ENCODE results near the gene C19orf44. TPM values are rescaled to one million over a fixed set of nuclear protein-coding genes. Genes with fewer than 3 reads are reported as not detected.
"Not testable (repeated sequence)": the region's sequence is repeated elsewhere in the genome, so short reads cannot be mapped to it uniquely, and the experiment has no call there.

The C19orf44 gene
- total RNA-seq, 1 experiment from 2014 or later = 9.2 TPM

DNA sequence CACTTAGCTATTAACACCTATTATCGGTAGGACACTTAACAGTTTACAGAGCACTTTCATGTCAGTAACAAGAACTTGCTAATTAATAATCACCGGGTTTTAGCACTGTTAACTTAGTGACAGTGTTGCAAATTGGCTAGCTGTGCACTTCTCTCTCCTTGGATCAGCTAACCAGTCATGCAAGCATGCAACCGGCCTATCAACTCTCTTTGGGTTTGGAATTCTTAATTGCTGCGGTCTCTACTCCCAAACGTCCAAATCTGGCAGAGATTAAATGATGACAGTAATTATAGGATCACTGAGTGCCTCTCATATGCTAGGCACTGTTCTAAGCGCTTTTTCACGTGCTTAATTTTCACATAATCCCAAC lies 25.7 kb upstream of the C19orf44 start:
- H3K27ac Mint-ChIP-seq (ENCODE audit: low read depth, unreplicated experiment) = peak overlapping the region; percentile 8
- H3K4me3 Mint-ChIP-seq (ENCODE audit: unreplicated experiment) = peak overlapping the region; percentile 80
- H3K36me3 Mint-ChIP-seq (ENCODE audit: insufficient read depth, unreplicated experiment) = peaks cover 17% of the 10 kb centered on the region
- POLR2A ChIA-PET = interaction anchor here (0.5 to 1.8 kb wide), 10 partner anchors 8 to 700 kb away, joined by 3 to 10 read pairs (median 3); partner anchors contain the start of genes C19orf44 and CALR3
- DNase-seq (ENCODE audit: unreplicated experiment) = no peak
- intact Hi-C loops (cut with micrococcal nuclease) = no loop called here
- H3K4me1 Mint-ChIP-seq (ENCODE audit: insufficient read depth, unreplicated experiment) = peaks cover 11% of the 10 kb centered on the region
- no TSS peak for BruUV-seq (replicated peaks)
- CTCF ChIA-PET = interaction anchor here (0.6 kb wide), 1 partner anchor 26 kb away, joined by 3 read pairs; the partner anchor contains the start of genes C19orf44 and CALR3
- H3K9me3 Mint-ChIP-seq (ENCODE audit: unreplicated experiment) = no peaks in the 10 kb centered on the region
- TF ChIP-seq CTCF (IDR thresholded peaks at IDR 0.05; ENCODE audit: unreplicated experiment) = no peak
- no peaks in the 10 kb centered on the region for H3K27me3 Mint-ChIP-seq (ENCODE audit: insufficient read depth, unreplicated experiment)

DNA sequence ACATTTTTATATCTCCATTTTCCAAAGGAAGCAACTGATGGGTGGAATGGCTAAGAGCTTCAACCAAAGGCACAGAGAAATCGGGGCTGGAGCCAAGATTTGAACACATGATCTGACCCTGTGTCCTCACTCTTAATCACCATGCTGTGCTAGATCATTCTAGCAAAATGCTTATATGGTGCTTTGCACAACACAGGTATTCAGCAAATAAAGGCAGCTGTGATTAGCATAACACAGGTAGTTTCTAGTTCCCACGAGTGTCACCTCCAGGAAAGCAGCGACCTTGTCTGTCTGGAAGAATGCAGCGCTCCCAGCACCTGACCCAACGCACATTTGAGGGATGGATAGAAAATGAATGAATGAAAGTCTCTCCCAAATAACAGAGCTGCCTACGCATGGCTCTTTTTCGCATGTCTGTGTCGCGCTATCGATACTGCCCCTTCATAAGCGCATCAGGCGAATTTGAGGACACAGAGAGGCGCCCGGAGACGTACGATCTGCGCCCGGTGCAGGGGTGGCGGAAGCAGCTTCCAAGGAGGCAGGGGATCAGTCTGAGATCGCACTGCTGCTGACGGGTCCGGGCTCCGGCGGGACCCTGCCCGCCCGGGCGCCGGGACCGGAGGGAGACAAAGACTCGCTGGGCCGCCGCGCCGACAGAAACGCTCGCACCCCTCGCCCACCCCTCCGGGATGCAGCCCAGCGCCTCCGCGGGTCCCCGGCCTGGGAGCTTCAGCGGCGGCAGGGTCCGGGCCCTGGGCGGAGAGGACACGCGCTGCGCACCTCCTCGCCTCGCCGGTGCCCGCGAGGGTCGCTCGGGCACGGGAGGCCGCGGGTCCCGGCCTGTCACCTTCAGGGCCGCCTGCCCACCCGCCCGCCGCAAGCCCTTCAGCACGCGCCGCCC lies 25.0 kb upstream of the C19orf44 start:
- Mint-ChIP-seq H3K4me1 (ENCODE audit: insufficient read depth, unreplicated experiment) (peaks cover 11% of the 10 kb centered on the region), H3K9me3 (ENCODE audit: unreplicated experiment) (no peaks in the 10 kb centered on the region), H3K4me3 (ENCODE audit: unreplicated experiment) (peak overlapping the region; percentile 80), H3K27me3 (ENCODE audit: insufficient read depth, unreplicated experiment) (no peaks in the 10 kb centered on the region), H3K27ac (ENCODE audit: low read depth, unreplicated experiment) (peak overlapping the region; percentile 8), H3K36me3 (ENCODE audit: insufficient read depth, unreplicated experiment) (peaks cover 17% of the 10 kb centered on the region)
- peak; percentile 54 for DNase-seq (ENCODE audit: unreplicated experiment)
- intact Hi-C loops (cut with micrococcal nuclease) = no loop called here
- TF ChIP-seq CTCF (IDR thresholded peaks at IDR 0.05; ENCODE audit: unreplicated experiment) = no peak
- CTCF ChIA-PET = interaction anchor here (0.7 kb wide), 1 partner anchor 424 kb away, joined by 4 read pairs; no protein-coding TSS in a partner anchor
- TSS peak; percentile 39 for BruUV-seq (replicated peaks)
- POLR2A ChIA-PET = interaction anchor here (0.5 to 1.8 kb wide), 11 partner anchors 9 to 699 kb away, joined by 3 to 10 read pairs (median 3); partner anchors contain the start of genes C19orf44 and CALR3

DNA sequence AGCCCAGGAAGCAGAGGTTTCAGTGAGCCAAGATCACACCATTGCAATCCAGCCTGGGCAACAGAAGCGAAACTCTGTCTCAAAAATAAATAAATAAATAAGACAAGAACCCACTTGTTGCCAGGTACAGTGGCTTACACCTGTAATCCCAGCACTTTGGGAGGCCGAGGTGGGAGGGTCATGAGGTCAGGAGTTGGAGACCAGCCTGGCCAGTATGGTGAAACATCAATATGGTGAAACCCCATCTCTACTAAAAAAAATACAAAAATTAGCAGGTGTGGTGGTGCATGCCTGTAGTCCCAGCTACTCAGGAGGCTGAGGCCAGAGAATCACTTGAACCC lies 23.7 kb upstream of the C19orf44 start:
- Mint-ChIP-seq H3K4me3 (ENCODE audit: unreplicated experiment) (peak overlapping the region; percentile 80), H3K4me1 (ENCODE audit: insufficient read depth, unreplicated experiment) (peaks cover 11% of the 10 kb centered on the region), H3K27ac (ENCODE audit: low read depth, unreplicated experiment) (peak overlapping the region; percentile 75)
- CTCF ChIA-PET; intact Hi-C loops (cut with micrococcal nuclease); BruUV-seq (replicated peaks); DNase-seq (ENCODE audit: unreplicated experiment); H3K27me3 Mint-ChIP-seq (ENCODE audit: insufficient read depth, unreplicated experiment); H3K36me3 Mint-ChIP-seq (ENCODE audit: insufficient read depth, unreplicated experiment); H3K9me3 Mint-ChIP-seq (ENCODE audit: unreplicated experiment): not testable (repeated sequence)
- POLR2A ChIA-PET = interaction anchor here (1.8 kb wide), 1 partner anchor 15 kb away, joined by 4 read pairs; no protein-coding TSS in a partner anchor

GRCh38 chr19:16472992-16473391 lies 23.2 kb upstream of the C19orf44 start:
- H3K4me3 Mint-ChIP-seq (ENCODE audit: unreplicated experiment) = no peak overlapping the region
- no peak overlapping the region for H3K27ac Mint-ChIP-seq (ENCODE audit: low read depth, unreplicated experiment)
- no TSS peak for BruUV-seq (replicated peaks)
- H3K9me3 Mint-ChIP-seq (ENCODE audit: unreplicated experiment) = no peaks in the 10 kb centered on the region
- ChIA-PET POLR2A (interaction anchor here (1.8 kb wide), 1 partner anchor 14 kb away, joined by 4 read pairs; no protein-coding TSS in a partner anchor), CTCF (no interaction called here)
- intact Hi-C loops (cut with micrococcal nuclease) = no loop called here
- no peak for TF ChIP-seq CTCF (IDR thresholded peaks at IDR 0.05; ENCODE audit: unreplicated experiment)
- no peak for DNase-seq (ENCODE audit: unreplicated experiment)
- peaks cover 5% of the 10 kb centered on the region for H3K36me3 Mint-ChIP-seq (ENCODE audit: insufficient read depth, unreplicated experiment)
- peaks cover 11% of the 10 kb centered on the region for H3K4me1 Mint-ChIP-seq (ENCODE audit: insufficient read depth, unreplicated experiment)
- H3K27me3 Mint-ChIP-seq (ENCODE audit: insufficient read depth, unreplicated experiment) = no peaks in the 10 kb centered on the region

Measured in MCF 10A (cell line).